ENCODE results near the gene ZCCHC17.

The ZCCHC17 gene

DNA sequence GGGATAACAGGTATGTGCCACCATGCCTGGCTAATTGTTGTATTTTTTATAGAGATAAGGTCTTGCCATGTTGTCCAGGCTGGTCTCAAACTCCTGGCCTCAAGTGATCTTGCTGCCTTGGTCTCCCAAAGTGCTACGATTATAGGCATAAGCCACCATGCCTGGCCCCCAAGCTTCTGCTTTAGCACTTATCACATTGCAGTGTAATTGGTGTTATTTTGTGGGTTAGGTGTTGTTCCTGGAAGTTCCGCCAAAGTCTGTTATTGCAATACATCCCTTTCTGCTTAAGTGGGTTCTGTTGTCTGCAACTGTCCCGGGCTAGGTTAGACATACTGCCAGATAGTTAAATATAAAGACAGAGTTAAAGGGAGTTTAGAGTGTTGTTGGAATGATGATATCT is 3.4 kb downstream of the ZCCHC17 start:
- no peak for TF ChIP-seq CTCF (IDR thresholded peaks at IDR 0.05; ENCODE audit: poor library complexity, severe bottlenecking)
- Histone ChIP-seq H3K9me3 (ENCODE audit: severe bottlenecking) (no peaks in the 10 kb centered on the region), H3K4me1 (ENCODE audit: insufficient read depth, poor library complexity, severe bottlenecking) (no peaks in the 10 kb centered on the region), H3K4me3 (ENCODE audit: severe bottlenecking) (no peak overlapping the region), H3K36me3 (ENCODE audit: low read depth) (peaks cover 2% of the 10 kb centered on the region; the same call in 1 of the 2 replicates), H3K27me3 (ENCODE audit: insufficient read depth, poor library complexity, severe bottlenecking) (no peaks in the 10 kb centered on the region), H3K27ac (ENCODE audit: poor library complexity, severe bottlenecking) (no peak overlapping the region)
- ATAC-seq (ENCODE audit: low read depth) (no peak), DNase-seq (ENCODE audit: low spot score) (no peak)

- Histone ChIP-seq H3K9me3 (ENCODE audit: severe bottlenecking) (no peaks in the 10 kb centered on the region), H3K4me1 (ENCODE audit: insufficient read depth, poor library complexity, severe bottlenecking) (no peaks in the 10 kb centered on the region)
- DNase-seq (ENCODE audit: low spot score): no peak
Measured at GRCh38 chr1:31302709-31303441, 6.0 kb downstream of the ZCCHC17 start.

DNA sequence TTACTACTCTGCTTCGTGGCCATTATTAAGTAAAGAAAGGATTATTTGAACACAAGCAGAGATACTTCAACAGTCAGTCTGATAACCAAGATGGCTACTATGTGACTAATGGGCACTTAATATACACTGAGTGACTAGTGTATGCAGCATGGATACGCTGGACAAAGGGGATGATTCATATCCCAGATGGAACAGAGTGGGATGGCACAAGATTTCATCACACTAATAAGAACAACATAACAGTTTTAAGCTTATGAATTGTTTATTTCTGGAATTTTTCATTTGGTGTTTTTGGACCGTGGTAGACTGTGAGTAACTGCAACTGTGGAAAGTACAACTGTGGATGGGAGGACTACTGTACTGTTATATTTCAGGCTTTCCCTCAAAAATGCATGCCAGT is 9.4 kb downstream of the ZCCHC17 start:
- Histone ChIP-seq H3K9me3 (ENCODE audit: severe bottlenecking) (no peaks in the 10 kb centered on the region), H3K27ac (ENCODE audit: poor library complexity, severe bottlenecking) (peak overlapping the region; percentile 45), H3K4me1 (ENCODE audit: insufficient read depth, poor library complexity, severe bottlenecking) (no peaks in the 10 kb centered on the region), H3K27me3 (ENCODE audit: insufficient read depth, poor library complexity, severe bottlenecking) (no peaks in the 10 kb centered on the region), H3K4me3 (ENCODE audit: severe bottlenecking) (no peak overlapping the region), H3K36me3 (ENCODE audit: low read depth) (peaks cover 33% of the 10 kb centered on the region)
- ATAC-seq (ENCODE audit: low read depth): peak; percentile 100
- no peak for DNase-seq (ENCODE audit: low spot score)
- no peak for TF ChIP-seq CTCF (IDR thresholded peaks at IDR 0.05; ENCODE audit: poor library complexity, severe bottlenecking)

More at GRCh38 chr1:31302709-31303441, 6.0 kb downstream of the ZCCHC17 start:
- H3K27ac ChIP-seq (ENCODE audit: poor library complexity, severe bottlenecking): no peak overlapping the region
- no peak for TF ChIP-seq CTCF (IDR thresholded peaks at IDR 0.05; ENCODE audit: poor library complexity, severe bottlenecking)
- ATAC-seq (ENCODE audit: low read depth): no peak
- H3K4me3 ChIP-seq (ENCODE audit: severe bottlenecking): no peak overlapping the region
- peaks cover 3% of the 10 kb centered on the region; the same call in 1 of the 2 replicates for H3K36me3 ChIP-seq (ENCODE audit: low read depth)
- no peaks in the 10 kb centered on the region for H3K27me3 ChIP-seq (ENCODE audit: insufficient read depth, poor library complexity, severe bottlenecking)

DNA sequence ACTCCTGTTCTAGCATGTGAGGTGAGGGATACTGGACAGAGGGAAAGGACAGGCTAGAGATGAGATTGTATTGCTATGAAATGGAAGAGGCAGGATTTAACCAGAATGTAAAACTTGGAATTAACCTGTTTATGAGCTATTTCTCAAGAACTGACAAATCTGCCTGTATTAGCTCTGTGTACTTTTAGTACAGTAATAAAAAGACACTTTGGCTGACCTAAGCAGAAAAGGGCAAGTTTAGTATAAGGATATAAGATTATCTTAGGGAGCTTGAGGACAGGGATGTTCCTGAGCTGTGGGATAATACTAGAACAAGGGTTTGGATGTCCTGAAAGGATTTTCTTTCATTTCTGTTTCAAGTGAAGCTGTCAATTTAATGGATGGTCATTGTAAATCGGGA is 11.2 kb downstream of the ZCCHC17 start:
- Histone ChIP-seq H3K4me1 (ENCODE audit: insufficient read depth, poor library complexity, severe bottlenecking) (no peaks in the 10 kb centered on the region), H3K27ac (ENCODE audit: poor library complexity, severe bottlenecking) (no peak overlapping the region), H3K27me3 (ENCODE audit: insufficient read depth, poor library complexity, severe bottlenecking) (no peaks in the 10 kb centered on the region), H3K4me3 (ENCODE audit: severe bottlenecking) (no peak overlapping the region), H3K36me3 (ENCODE audit: low read depth) (peaks cover 48% of the 10 kb centered on the region), H3K9me3 (ENCODE audit: severe bottlenecking) (no peaks in the 10 kb centered on the region)
- ATAC-seq (ENCODE audit: low read depth) (no peak), DNase-seq (ENCODE audit: low spot score) (no peak)
- no peak for TF ChIP-seq CTCF (IDR thresholded peaks at IDR 0.05; ENCODE audit: poor library complexity, severe bottlenecking)

DNA sequence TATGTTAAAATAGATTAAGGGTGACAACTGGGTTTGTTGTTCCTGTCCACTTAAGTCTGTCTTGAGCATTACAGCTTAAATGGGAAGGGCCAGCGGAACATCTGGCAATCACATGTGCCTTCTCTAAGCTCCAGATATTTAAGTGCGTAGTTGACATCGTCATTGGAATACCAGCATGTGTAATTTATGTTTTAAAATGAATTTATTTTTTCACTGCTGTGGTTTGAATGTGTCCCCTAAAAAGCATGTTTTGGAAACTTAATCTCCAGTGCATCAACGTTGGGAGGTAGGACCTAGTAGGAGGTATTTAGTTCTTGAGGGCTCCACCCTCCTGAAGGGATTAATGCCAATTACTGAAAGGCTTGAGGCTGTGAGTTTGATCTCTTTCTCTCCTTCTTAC is 13.4 kb downstream of the ZCCHC17 start:
- Histone ChIP-seq H3K36me3 (ENCODE audit: low read depth) (peaks cover 66% of the 10 kb centered on the region), H3K27ac (ENCODE audit: poor library complexity, severe bottlenecking) (no peak overlapping the region), H3K4me3 (ENCODE audit: severe bottlenecking) (no peak overlapping the region), H3K27me3 (ENCODE audit: insufficient read depth, poor library complexity, severe bottlenecking) (no peaks in the 10 kb centered on the region), H3K9me3 (ENCODE audit: severe bottlenecking) (no peaks in the 10 kb centered on the region), H3K4me1 (ENCODE audit: insufficient read depth, poor library complexity, severe bottlenecking) (no peaks in the 10 kb centered on the region)
- DNase-seq (ENCODE audit: low spot score) (no peak), ATAC-seq (ENCODE audit: low read depth) (no peak)
- no peak for TF ChIP-seq CTCF (IDR thresholded peaks at IDR 0.05; ENCODE audit: poor library complexity, severe bottlenecking)
